Lower lobe of right lung (tissue), 2 donors: ENCODE results near the gene HARBI1. TPM values are rescaled to one million over a fixed set of nuclear protein-coding genes. Genes with fewer than 3 reads are reported as not detected.

Experiments
- ATAC-seq, 2 donors: fragments of 200-7000 bp; cut with Tn5 transposase; one replicate each; pipeline ENCODE4 v1.9.1; 2020 to 2022; ENCODE audit warnings: mild to moderate bottlenecking in 2 of 2, moderate library complexity in 2 of 2
- DNase-seq: peaks from one replicate; pipeline ENCODE4 v3.0.0-alpha.2; 2020
- H3K27ac ChIP-seq: fragments of 200-600 bp; one replicate; pipeline ENCODE4 v1.8.0; 2022
- H3K27me3 ChIP-seq: fragments of 200-600 bp; one replicate; pipeline ENCODE4 v1.8.0; 2022; ENCODE audit warnings: low read depth
- H3K36me3 ChIP-seq: fragments of 200-600 bp; one replicate; pipeline ENCODE4 v1.8.0; 2022; ENCODE audit warnings: mild to moderate bottlenecking
- H3K4me1 ChIP-seq: fragments of 200-600 bp; one replicate; pipeline ENCODE4 v1.8.0; 2022
- H3K4me3 ChIP-seq: fragments of 200-600 bp; one replicate; pipeline ENCODE4 v1.8.0; 2022; ENCODE audit warnings: mild to moderate bottlenecking
- H3K9me3 ChIP-seq: fragments of 200-600 bp; one replicate; pipeline ENCODE4 v1.8.0; 2022
- intact Hi-C: fragments of 100-400 bp; cut with DNase I; formaldehyde crosslinking; loops from one replicate; pipeline ENCODE4 v1.11.0; 2022
- long read RNA-seq: library from polyadenylated mRNA; unstranded; transcript quantifications from one replicate; pipeline ENCODE4 v2.0.0, GENCODE V29; 2021
- total RNA-seq: library from RNA; stranded (reverse); fragmentation: NEBNext Ultra II Directional; extraction: Animal tissue kit (Norgen Biotek cat#: 25700); gene quantifications from one replicate; pipeline ENCODE4 v1.2.1, GENCODE V29; 2021
- TF ChIP-seq, protein P1 (sequence below): fragments of 200-600 bp; IDR thresholded peaks from one replicate; pipeline ENCODE4 v1.8.0; 2022; ENCODE audit warnings: antibody characterized with exemption, mild to moderate bottlenecking
- donor health status: DM: no; HTN: yes; CAD: no; lungs with severe emphysema.

Gene HARBI1, protein sequence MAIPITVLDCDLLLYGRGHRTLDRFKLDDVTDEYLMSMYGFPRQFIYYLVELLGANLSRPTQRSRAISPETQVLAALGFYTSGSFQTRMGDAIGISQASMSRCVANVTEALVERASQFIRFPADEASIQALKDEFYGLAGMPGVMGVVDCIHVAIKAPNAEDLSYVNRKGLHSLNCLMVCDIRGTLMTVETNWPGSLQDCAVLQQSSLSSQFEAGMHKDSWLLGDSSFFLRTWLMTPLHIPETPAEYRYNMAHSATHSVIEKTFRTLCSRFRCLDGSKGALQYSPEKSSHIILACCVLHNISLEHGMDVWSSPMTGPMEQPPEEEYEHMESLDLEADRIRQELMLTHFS
- 6.3 TPM for total RNA-seq
- long read RNA-seq, partial matches to known transcripts: 0 of 6 reads
- long read RNA-seq, other reads (novel, unspliced or antisense): 4 of 6 reads

DNA sequence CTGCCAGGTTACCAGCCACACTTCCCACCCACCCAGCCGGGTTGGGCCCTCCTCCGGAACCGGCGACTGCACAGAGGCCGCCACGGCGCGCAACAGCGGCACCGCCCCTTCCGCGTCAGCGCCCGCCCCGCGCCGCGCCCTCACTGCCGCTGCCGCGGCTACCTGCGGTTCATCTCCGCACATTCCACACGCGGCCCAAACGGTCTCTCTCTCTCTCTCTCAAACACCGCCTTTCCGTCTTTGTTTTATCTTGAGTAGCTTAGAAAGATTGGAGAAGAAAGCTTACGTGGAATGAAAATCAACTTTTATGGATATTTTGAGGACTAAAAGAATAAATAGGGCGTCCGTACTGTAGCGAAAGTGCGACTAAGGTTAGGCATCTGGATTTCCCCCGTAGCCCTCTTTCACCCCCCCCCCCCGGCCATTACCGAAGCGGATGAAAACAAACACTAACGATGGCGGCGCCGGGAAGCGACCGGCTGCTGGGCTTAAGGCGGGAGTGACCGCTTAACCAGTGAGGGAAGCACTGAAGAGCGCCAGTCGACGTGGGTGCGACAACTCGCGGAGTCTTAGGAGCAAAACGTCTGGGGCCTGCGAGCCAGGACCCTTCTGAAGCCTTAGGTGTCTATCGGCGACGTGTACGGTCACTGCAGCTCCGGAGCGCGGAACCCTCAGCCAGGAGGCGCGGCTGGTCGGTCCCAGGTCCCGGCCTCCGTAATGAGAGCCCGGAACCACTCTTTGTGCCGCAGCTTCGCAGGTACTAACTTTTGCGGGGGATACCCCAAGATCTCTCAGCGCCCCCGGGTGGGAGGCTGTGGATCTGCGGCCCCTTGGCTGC lies at the start of gene HARBI1, which contains the start of gene ATG13:
TSS of gene HARBI1 (minus strand) at position 94 of the 838 bp plus-strand sequence. CDS start 990 bp downstream, outside the sequence.
TSS of gene ATG13 (plus strand) at position 420 of the 838 bp plus-strand sequence. CDS start 26,739 bp downstream, outside the sequence.
- intact Hi-C loops: no loop called here
- TF ChIP-seq, protein P1, sequence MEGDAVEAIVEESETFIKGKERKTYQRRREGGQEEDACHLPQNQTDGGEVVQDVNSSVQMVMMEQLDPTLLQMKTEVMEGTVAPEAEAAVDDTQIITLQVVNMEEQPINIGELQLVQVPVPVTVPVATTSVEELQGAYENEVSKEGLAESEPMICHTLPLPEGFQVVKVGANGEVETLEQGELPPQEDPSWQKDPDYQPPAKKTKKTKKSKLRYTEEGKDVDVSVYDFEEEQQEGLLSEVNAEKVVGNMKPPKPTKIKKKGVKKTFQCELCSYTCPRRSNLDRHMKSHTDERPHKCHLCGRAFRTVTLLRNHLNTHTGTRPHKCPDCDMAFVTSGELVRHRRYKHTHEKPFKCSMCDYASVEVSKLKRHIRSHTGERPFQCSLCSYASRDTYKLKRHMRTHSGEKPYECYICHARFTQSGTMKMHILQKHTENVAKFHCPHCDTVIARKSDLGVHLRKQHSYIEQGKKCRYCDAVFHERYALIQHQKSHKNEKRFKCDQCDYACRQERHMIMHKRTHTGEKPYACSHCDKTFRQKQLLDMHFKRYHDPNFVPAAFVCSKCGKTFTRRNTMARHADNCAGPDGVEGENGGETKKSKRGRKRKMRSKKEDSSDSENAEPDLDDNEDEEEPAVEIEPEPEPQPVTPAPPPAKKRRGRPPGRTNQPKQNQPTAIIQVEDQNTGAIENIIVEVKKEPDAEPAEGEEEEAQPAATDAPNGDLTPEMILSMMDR: peak; percentile 86
- DNase-seq: peak; percentile 94
- Histone ChIP-seq H3K27ac (peak within 1 kb of the TSS; percentile 97), H3K4me3 (peak within 1 kb of the TSS; percentile 91), H3K36me3 (peaks cover 22% of the 10 kb centered on the region), H3K4me1 (peaks cover 40% of the 10 kb centered on the region), H3K9me3 (no peaks in the 10 kb centered on the region), H3K27me3 (no peaks in the 10 kb centered on the region)
- ATAC-seq: peak; percentile 99 to 100

DNA sequence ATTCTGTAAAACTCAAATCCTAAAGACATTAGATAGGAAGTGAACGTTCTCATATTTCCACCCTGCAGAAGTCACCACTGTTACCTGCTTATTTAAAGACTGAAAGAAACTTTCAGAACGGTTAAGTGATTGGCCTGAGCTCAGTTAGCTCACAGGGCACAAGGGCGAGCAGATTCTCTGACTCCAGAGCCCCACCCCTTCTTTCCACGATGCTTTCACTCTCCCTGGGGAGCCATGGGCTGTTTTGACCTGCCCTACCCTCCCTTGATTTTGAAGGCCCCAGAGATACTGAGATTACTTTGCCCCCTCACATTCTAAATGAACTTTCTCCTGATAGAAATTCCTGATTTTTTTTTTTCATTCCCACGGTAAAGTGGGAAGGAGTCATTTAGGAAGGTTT lies 49.5 kb upstream of the HARBI1 start:
- DNase-seq (no peak), ATAC-seq (no peak)
- TF ChIP-seq, protein P1: no peak
- H3K27me3 ChIP-seq: no peaks in the 10 kb centered on the region
- intact Hi-C loops: no loop called here
- H3K36me3 ChIP-seq: peaks cover 99% of the 10 kb centered on the region
- H3K4me3 ChIP-seq: no peak overlapping the region
- peaks cover 8% of the 10 kb centered on the region for H3K4me1 ChIP-seq
- no peak overlapping the region for H3K27ac ChIP-seq
- no peaks in the 10 kb centered on the region for H3K9me3 ChIP-seq

DNA sequence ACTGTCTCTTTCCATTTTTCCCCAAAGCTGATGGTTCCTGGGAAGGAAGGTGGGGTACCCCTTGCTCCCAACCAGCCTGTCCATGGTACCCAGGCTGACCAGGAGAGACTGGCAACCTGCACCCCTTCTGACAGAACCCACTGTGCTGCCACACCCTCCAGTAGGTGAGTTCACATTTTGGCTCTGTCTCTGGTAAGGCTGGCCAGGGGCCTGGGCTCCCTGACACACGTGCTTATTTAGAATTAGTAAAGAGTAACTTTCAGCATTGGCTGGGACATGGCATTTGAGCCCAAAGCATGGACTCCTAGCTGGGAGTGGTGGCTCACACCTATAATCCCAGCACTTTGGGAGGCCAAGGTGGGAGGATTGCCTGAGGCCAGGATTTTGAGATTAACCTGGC lies 48.3 kb upstream of the HARBI1 start:
- H3K9me3 ChIP-seq: no peaks in the 10 kb centered on the region
- DNase-seq (no peak), ATAC-seq (no peak)
- intact Hi-C loops: no loop called here
- H3K4me3 ChIP-seq: no peak overlapping the region
- no peak overlapping the region for H3K27ac ChIP-seq
- TF ChIP-seq, protein P1: no peak
- no peaks in the 10 kb centered on the region for H3K27me3 ChIP-seq
- H3K36me3 ChIP-seq: peaks cover 99% of the 10 kb centered on the region
- peaks cover 2% of the 10 kb centered on the region for H3K4me1 ChIP-seq

DNA sequence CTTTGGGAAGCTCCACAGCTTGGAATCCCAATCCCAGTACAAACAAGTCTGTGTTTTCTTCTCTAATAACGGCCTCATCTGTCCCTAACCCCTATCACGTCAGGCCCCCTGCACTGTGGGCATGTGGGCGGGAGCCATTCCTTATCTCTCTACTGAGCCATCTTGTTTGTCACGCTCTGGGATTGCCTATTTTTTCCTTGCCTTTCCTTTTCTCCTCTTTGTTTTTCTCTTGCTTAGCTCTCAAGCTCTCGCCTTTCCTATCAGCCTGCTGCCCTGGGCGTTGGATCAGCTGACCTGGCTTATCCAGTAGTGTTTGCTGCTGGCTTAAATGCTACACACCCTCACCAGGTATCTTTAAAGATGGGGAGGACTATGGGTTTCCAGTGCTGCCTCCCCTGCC lies 47.6 kb upstream of the HARBI1 start:
- Histone ChIP-seq H3K4me3 (no peak overlapping the region), H3K27ac (peak overlapping the region; percentile 2), H3K9me3 (no peaks in the 10 kb centered on the region), H3K27me3 (no peaks in the 10 kb centered on the region), H3K36me3 (peaks cover 99% of the 10 kb centered on the region), H3K4me1 (no peaks in the 10 kb centered on the region)
- DNase-seq (no peak), ATAC-seq (no peak)
- intact Hi-C loops: no loop called here
- TF ChIP-seq, protein P1: no peak

DNA sequence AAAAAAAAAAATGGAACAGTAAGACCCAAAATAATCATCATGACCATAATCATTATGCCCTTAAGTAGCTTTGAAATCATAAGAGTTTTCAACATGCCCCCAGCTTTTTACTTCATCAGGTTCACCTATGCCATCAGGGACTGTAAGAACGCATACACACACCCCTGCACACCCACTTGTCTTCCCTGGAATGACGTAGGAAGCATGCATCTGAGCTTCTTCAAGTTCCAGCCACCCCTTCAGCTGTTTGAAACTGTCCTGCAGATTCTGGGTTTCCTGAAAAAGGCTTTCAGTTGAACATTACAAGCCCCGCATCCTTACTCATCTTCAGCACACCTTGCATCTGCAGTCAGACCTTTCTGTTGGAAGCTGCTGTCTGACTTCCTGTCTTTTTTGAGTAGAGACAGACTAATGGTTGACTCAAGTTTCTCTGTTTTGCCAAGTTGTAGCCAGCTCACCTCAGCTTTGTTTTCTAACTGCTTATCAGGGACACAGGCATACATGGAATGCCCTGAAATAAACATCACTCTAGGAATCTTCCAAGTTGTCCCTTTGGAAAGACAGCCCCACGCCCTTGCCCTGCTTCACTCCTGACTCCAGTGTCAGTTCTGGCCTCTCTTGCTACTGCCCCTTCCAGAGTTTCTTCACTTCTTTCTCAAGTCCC lies 46.4 kb upstream of the HARBI1 start:
- Histone ChIP-seq H3K27ac (no peak overlapping the region), H3K9me3 (no peaks in the 10 kb centered on the region), H3K27me3 (no peaks in the 10 kb centered on the region), H3K4me3 (no peak overlapping the region), H3K4me1 (no peaks in the 10 kb centered on the region), H3K36me3 (peaks cover 99% of the 10 kb centered on the region)
- TF ChIP-seq, protein P1: no peak
- intact Hi-C loops: no loop called here
- no peak for DNase-seq
- no peak for ATAC-seq
